Endothelial cell of umbilical vein (primary cell): Measurements from ENCODE around the gene ARHGEF17.

ENCODE experiments used
- CTCF ChIP-seq, 2 donors: IDR thresholded peaks; 1 replicate in 1 of 2; 2 replicates in 1 of 2; pipeline ENCODE4 v1.5.1; 2011; ENCODE audit warnings: low read length in 2 of 2, mild to moderate bottlenecking in 2 of 2, moderate library complexity in 2 of 2, control low read depth in 1 of 2, inconsistent platforms in 1 of 2, low read depth in 1 of 2; ENCODE audit not compliant: insufficient read depth in 1 of 2; ENCODE audit errors: extremely low read depth in 1 of 2
- EZH2 ChIP-seq: IDR thresholded peaks from 2 replicates; pipeline ENCODE4 v1.6.1; 2012; ENCODE audit warnings: borderline replicate concordance, low read depth, mild to moderate bottlenecking, moderate library complexity, low read length, inconsistent platforms; ENCODE audit not compliant: severe bottlenecking
- FOS ChIP-seq: IDR thresholded peaks from 2 replicates; pipeline ENCODE4 v1.6.1; 2011; ENCODE audit warnings: mild to moderate bottlenecking, low read length, moderate library complexity, borderline replicate concordance; ENCODE audit not compliant: insufficient read depth
- GATA2 ChIP-seq: IDR thresholded peaks from 2 replicates; pipeline ENCODE4 v1.7.0; 2011; ENCODE audit warnings: low read depth, mild to moderate bottlenecking, moderate library complexity, mixed read lengths, low read length; ENCODE audit not compliant: insufficient read length, insufficient read depth
- JUN ChIP-seq: IDR thresholded peaks from 2 replicates; pipeline ENCODE4 v1.6.1; 2011; ENCODE audit warnings: borderline replicate concordance, low read depth; ENCODE audit not compliant: insufficient read length, insufficient read depth
- MAX ChIP-seq: IDR thresholded peaks from 2 replicates; pipeline ENCODE4 v1.6.1; 2011; ENCODE audit not compliant: insufficient read depth, insufficient read length
- MYC ChIP-seq: IDR thresholded peaks from one replicate; pipeline ENCODE4 v1.6.1; 2011; ENCODE audit warnings: mild to moderate bottlenecking, low read depth, low read length
- POLR2A ChIP-seq: IDR thresholded peaks from 2 replicates; pipeline ENCODE4 v1.6.1; 2012; ENCODE audit warnings: low read depth, mild to moderate bottlenecking, control low read depth, low read length
- POLR2AphosphoS5 ChIP-seq: IDR thresholded peaks from 2 replicates; pipeline ENCODE4 v1.6.1; 2012; ENCODE audit warnings: low read depth, mild to moderate bottlenecking, control low read depth, low read length, moderate library complexity; ENCODE audit not compliant: insufficient read depth

- TF ChIP-seq POLR2A, result no peak
- no peak for TF ChIP-seq MAX
- no peak for TF ChIP-seq GATA2
- no peak for TF ChIP-seq CTCF (IDR thresholded peaks at IDR 0.05; ENCODE audit: extremely low read depth in 1 of 2, insufficient read depth in 1 of 2, low read depth in 1 of 2, low read length in 2 of 2)
- TF ChIP-seq EZH2, result no peak
- no peak for TF ChIP-seq POLR2AphosphoS5
- no peak for TF ChIP-seq FOS
- no peak for TF ChIP-seq MYC
- TF ChIP-seq JUN, result no peak
Measured at GRCh38 chr11:73340164-73340563, 32.1 kb downstream of the ARHGEF17 start.
